Fibroblast of pulmonary artery (primary cell): ENCODE results near the gene FHIT.

Experiments used
- DNase-seq: peaks from one replicate; pipeline ENCODE4 v3.0.0-alpha.2; 2010; ENCODE audit warnings: low read depth
- H3K4me3 ChIP-seq: replicated peaks from 2 replicates; pipeline ENCODE4 v1.5.1; 2011; ENCODE audit warnings: low read depth, mild to moderate bottlenecking, control low read depth, low read length, moderate library complexity
- CTCF ChIP-seq: IDR thresholded peaks from 2 replicates; pipeline ENCODE4 v1.5.1; 2011; ENCODE audit warnings: mild to moderate bottlenecking, control low read depth, low read length, inconsistent platforms; ENCODE audit errors: missing control alignments

FHIT gene

GRCh38 chr3:61092870-61093269 is 158.4 kb downstream of the FHIT start:
- H3K4me3 ChIP-seq, result no peak overlapping the region
- TF ChIP-seq CTCF, result no peak
- DNase-seq, result no peak

DNA sequence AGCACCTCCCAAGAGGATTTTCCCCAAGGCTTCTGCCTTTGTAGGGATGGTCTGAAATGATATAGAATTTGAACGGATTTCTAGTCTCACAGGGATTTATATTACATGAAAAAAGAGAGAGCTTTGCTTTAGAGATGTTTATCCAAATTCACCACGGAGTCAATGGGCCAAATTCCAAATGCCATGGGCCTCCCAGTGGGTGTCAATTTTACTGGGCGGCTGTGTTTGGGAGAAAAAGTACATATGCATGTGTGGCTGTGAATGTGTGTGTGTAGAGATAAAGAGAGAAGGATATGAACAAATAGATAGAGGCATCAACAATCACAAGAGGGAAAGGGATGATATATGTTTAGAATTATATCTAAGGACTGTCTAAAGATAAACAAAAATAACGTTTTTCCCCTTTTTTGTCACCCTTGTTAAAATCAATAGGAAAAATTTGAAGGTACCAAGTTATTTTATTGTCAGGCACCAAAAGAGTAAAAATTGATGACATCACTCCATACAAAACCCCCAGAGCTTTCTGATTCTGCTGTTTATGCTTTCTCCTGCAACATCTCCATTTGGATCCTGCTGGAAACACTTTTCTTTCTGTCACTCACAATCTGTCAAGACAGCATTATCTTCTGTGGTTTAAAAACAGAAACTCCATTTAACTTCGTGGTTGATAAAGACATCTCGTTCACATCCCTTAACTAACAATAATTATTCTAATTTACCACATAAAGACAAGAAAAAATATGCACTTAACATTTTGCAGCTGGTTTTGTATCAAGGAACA is 160.7 kb downstream of the FHIT start:
- no peak for TF ChIP-seq CTCF
- DNase-seq, result no peak
- H3K4me3 ChIP-seq, result no peak overlapping the region

DNA sequence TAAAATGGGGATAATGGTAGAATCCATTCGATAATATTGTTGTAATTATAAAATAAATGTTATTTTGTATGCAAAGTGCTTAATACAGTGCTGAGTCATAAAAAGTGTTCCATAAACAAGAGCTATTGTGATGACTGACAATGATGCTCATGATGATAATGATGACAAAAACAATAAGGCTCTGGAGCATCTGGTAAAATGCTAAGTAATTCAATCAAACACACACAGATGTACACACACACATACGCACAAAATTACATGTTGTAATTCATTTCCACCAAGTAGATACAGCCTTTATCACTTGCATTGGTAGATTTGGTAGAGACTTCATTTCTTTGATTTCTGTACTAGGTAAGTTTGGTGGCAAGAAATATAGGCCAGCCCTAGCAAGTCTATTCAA is 163.8 kb downstream of the FHIT start:
- no peak overlapping the region for H3K4me3 ChIP-seq
- DNase-seq, result no peak
- no peak for TF ChIP-seq CTCF

GRCh38 chr3:61081554-61081953 is 169.7 kb downstream of the FHIT start:
- TF ChIP-seq CTCF, result no peak
- DNase-seq, result no peak
- no peak overlapping the region for H3K4me3 ChIP-seq

GRCh38 chr3:61080737-61081445 is 170.4 kb downstream of the FHIT start:
- no peak for DNase-seq
- TF ChIP-seq CTCF, result no peak
- H3K4me3 ChIP-seq, result no peak overlapping the region

DNA sequence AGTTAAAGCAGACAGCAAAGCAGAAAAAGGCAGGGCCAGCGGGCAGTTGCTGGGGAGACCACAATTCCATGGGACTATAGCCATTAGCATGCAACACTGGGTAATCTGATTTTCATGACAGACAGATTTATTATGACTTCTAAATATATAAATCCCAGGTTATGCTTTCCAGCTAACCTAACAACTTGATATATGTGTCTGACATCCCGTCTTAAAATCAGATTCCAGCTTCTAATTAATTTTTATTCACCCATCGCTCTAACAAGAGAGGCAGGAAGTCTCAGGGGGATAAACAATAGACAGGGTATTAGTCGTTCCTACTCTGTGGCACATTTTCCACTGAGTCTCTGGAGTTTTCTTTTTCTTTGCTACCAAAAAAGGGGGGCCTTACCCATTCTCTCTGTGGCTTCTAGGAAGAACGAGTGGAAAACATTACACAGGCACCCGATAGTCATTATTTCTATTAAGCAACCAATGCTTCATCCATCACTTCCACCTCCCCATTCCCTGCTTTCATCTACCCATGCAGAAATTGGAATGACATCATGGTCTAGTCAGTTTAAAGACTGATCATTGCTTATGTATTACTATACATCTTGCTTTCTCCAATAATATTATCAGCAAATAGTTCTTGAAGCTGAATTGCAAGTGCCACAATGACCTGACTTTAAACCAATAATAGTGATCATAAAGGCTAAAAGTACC is 173.1 kb downstream of the FHIT start:
- no peak for TF ChIP-seq CTCF
- DNase-seq, result no peak
- no peak overlapping the region for H3K4me3 ChIP-seq
